Mesenteric fat pad (tissue), 1 donor: Measurements from ENCODE around the gene IL17RC. TPM values are rescaled to one million over a fixed set of nuclear protein-coding genes. Genes with fewer than 3 reads are reported as not detected.
A peak's percentile ranks its signal among the peaks of the same experiment; 100 is the strongest.

Source experiments
- DNase-seq: peaks from one replicate; pipeline ENCODE4 v3.0.0-alpha.2; 2020; ENCODE audit warnings: low spot score
- total RNA-seq: library from RNA; stranded (reverse); fragmentation: NEBNext Ultra II Directional; extraction: Animal tissue kit (Norgen Biotek cat#: 25700); gene quantifications from one replicate; pipeline ENCODE4 v1.2.1, GENCODE V29; 2021
- donor health status: DM: yes; HTN: yes; CAD: no.

Gene IL17RC
- total RNA-seq, 1 donor from 2014 or later: 28.8 TPM

DNA sequence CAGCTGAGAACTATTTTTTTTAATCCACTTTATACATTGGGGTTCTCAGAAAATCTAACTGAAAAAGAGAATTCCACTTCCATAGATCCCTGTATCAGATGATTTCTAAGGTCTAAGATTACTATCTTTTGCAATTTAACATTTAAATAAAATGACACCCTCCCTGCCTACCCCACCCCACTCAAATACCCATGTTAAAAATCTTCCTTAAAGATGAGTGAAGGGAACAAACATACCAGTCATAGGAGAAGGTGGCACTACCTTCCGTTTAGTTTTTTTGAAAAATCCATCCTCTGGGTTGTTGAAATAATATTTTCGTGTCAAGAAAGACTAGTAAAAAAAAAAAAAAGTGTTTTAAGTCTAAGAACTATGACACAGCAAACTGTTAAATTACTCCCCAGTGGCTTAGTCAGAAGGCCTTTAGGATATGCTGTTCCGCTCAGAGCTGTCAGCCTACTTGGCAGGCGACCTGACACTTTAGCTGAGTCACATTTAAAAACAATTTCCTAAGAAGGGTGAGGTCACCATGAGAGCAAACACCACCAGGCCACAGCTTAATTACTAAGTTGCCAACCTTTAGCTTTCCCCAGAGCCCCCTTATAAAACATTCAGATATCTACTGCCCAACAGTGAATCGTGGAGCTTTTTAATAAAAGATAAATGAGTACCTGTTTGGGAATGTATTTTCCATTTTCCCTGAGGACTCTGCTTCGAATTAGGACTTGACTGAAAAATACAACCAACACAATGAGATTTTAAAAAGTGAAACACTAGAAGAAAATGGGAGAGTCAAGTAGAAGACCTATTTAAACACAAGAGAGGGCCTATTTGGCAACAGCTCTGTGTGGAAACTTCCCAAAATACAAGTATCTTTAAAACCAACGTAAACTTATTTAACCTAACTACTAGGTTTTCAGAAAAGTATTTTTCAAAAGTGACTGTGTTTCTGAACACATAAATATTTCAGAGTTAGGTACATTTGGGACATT is 60.1 kb downstream of the IL17RC start:
- DNase-seq: no peak

DNA sequence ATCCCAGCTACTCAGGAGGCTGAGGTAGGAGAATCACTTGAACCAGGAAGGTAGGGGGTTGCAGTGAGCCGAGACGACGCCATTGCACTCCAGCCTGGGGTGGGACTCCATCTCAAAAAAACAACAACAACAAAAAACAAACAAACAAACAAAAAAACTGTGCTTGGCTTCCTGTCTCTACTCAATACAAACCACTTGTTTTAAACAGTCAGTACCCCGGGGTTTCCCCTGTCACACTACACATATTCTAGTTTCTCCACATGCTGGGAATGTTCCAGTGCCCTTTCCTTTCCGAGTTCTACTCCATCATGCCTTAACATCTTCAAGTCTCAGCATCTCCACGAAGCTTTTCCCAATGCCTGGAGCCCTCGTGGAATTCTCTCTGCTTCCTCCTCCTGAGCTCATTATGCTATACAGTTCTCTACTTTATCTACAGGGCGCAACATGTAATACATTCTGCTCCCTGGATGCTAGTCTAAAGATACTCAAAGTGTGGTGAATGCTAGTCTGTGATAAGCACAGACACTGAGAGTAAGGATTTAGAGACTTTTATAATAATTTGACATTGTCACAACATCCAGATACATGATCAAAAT is 61.9 kb downstream of the IL17RC start:
- DNase-seq: no peak

DNA sequence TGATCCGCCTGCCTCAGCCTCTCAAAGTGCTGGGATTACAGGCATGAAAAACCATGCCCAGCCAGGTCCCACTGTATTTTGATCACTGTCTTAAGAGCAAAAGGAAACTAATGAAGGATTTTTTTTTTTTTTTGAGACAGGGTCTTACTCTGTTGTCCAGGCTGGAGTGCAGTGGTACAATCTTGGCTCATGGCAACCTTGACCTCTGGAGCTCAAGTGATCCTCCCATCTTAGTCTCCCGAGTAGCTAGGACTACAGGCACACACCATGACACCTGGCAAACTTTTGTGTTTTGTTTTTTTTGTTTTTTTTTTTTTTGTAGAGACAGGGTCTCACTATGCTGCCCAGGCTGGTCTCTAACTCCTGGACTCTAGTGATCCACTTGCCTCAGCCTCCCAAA is 63.4 kb downstream of the IL17RC start:
- DNase-seq: peak; percentile 14

Other genes starting within 250 kb of the IL17RC start
- not detected for gene CPNE9, start 213.3 kb upstream of the IL17RC start, total RNA-seq
- gene BRPF1, start 185.4 kb upstream of the IL17RC start, total RNA-seq: 18.7 TPM
- gene OGG1, start 167.1 kb upstream of the IL17RC start, total RNA-seq: 14.4 TPM
- gene CAMK1, start 147.2 kb upstream of the IL17RC start, total RNA-seq: 98.6 TPM
- gene TADA3, start 124.6 kb upstream of the IL17RC start, total RNA-seq: 40.4 TPM
- gene ARPC4, start 124.0 kb upstream of the IL17RC start, total RNA-seq: 151 TPM
- 31.0 TPM for gene TTLL3, start 106.8 kb upstream of the IL17RC start, total RNA-seq
- 25.6 TPM for gene RPUSD3, start 73.1 kb upstream of the IL17RC start, total RNA-seq
- gene CIDEC, start 36.8 kb upstream of the IL17RC start, total RNA-seq: 880 TPM
- 49.8 TPM for gene JAGN1, start 26.5 kb upstream of the IL17RC start, total RNA-seq
- gene IL17RE, start 14.2 kb upstream of the IL17RC start, total RNA-seq: 20.2 TPM
- gene CRELD1, start 16.7 kb downstream of the IL17RC start, total RNA-seq: 24.8 TPM
- 1.6 TPM for gene PRRT3, start 35.3 kb downstream of the IL17RC start, total RNA-seq
- gene EMC3, start 69.7 kb downstream of the IL17RC start, total RNA-seq: 143 TPM
- 2.8 TPM for gene FANCD2, start 109.3 kb downstream of the IL17RC start, total RNA-seq
- gene FANCD2OS, start 191.2 kb downstream of the IL17RC start, total RNA-seq: not detected
- 111 TPM for gene BRK1, start 198.6 kb downstream of the IL17RC start, total RNA-seq
- gene VHL, start 224.7 kb downstream of the IL17RC start, total RNA-seq: 34.3 TPM
- gene IRAK2, start 247.8 kb downstream of the IL17RC start, total RNA-seq: 4.7 TPM